D721Med (cell line): ENCODE measurements around the gene GRB7.

Experiments
- DNase-seq: peaks from one replicate; pipeline ENCODE4 v3.0.0; 2011; ENCODE audit warnings: low spot score; ENCODE audit not compliant: insufficient read length
- FAIRE-seq: peaks from 2 replicates; lab custom pipeline; 2011; peaks lifted over from hg19 to GRCh38; lab: Jason Lieb, UNC
- TF ChIP-seq, protein P1 (sequence below): IDR thresholded peaks from 2 replicates; pipeline ENCODE4 v1.5.1; 2012; ENCODE audit warnings: mild to moderate bottlenecking, control low read depth; ENCODE audit not compliant: insufficient read depth; ENCODE audit errors: missing control alignments

The GRB7 gene

DNA sequence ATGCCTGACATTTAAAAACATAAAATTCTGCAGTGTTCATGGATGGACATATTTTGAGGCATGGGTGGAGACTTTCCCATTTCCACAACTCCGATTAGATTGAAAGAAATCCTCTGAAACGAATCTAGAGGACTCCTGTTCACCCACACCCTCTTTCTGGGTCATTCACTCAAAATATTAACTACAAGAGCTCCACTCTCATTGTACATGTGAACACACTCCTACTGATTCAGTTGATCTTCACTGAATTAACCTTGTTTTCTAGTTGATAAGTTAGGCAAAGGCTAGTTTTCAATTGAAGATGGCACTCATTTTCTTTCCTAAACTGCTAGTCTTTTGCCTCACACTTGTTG, 44.1 kb downstream of the GRB7 start:
- TF ChIP-seq, protein P1, sequence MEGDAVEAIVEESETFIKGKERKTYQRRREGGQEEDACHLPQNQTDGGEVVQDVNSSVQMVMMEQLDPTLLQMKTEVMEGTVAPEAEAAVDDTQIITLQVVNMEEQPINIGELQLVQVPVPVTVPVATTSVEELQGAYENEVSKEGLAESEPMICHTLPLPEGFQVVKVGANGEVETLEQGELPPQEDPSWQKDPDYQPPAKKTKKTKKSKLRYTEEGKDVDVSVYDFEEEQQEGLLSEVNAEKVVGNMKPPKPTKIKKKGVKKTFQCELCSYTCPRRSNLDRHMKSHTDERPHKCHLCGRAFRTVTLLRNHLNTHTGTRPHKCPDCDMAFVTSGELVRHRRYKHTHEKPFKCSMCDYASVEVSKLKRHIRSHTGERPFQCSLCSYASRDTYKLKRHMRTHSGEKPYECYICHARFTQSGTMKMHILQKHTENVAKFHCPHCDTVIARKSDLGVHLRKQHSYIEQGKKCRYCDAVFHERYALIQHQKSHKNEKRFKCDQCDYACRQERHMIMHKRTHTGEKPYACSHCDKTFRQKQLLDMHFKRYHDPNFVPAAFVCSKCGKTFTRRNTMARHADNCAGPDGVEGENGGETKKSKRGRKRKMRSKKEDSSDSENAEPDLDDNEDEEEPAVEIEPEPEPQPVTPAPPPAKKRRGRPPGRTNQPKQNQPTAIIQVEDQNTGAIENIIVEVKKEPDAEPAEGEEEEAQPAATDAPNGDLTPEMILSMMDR, result no peak
- no peak for DNase-seq
- FAIRE-seq, result no peak

DNA sequence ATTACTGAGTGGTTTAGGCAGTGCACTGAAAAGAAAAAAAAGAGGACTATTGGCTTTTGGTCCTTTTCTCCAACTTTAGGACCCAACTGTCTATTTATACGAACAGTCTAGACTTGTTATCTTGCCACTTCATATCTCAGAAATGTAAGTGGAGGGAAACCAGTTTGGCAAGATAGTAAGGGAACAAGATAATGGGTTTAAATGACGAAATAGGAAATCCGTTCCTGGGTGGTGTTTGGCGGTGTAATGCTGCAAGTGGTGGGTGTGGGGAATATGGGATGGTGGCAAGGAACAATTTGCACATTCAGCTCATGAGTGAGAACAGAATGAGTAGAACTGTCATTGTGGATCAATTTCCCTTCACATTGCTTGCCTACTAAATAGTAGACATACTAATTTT, 44.7 kb downstream of the GRB7 start:
- DNase-seq, result no peak
- TF ChIP-seq, protein P1, result no peak
- FAIRE-seq, result no peak

DNA sequence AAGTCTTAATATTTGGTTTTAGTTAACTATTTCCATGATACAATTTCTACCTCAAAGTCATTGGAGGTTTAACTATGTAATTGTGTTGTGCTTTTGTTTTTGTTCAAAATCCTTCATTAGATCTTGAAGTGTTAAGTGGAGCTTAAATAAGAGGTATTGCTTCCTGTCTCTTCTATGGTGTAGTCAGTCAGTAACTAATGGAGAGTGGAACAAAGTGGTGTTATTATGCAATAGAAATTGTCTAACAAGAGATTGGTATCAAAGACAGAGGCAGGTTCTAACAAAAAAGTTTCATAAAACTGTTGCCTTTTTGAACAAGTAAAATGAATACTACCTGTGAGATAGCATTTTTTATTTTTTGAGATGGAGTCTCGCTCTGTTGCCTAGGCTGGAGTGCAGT, 45.2 kb downstream of the GRB7 start:
- TF ChIP-seq, protein P1, result no peak
- DNase-seq (no peak), FAIRE-seq (no peak)

DNA sequence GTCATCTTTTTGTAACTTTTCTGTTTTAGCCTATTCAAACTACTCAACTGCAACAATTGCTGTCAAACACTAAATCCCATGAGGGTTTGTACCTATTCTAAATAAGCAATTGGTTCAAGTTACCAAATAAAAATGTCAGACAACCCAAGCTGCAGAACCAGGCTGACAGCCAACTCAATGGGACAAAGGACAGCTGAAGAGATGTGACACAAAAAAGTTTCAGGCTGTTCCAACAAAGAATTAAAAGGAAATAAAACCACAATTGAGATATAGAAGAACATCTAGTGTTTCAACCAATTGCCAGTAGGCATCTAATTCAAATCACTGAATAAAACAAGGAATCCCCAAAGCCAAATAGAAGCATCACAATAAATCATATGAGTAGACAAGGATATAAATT, 49.3 kb downstream of the GRB7 start:
- FAIRE-seq (no peak), DNase-seq (no peak)
- TF ChIP-seq, protein P1, result no peak

DNA sequence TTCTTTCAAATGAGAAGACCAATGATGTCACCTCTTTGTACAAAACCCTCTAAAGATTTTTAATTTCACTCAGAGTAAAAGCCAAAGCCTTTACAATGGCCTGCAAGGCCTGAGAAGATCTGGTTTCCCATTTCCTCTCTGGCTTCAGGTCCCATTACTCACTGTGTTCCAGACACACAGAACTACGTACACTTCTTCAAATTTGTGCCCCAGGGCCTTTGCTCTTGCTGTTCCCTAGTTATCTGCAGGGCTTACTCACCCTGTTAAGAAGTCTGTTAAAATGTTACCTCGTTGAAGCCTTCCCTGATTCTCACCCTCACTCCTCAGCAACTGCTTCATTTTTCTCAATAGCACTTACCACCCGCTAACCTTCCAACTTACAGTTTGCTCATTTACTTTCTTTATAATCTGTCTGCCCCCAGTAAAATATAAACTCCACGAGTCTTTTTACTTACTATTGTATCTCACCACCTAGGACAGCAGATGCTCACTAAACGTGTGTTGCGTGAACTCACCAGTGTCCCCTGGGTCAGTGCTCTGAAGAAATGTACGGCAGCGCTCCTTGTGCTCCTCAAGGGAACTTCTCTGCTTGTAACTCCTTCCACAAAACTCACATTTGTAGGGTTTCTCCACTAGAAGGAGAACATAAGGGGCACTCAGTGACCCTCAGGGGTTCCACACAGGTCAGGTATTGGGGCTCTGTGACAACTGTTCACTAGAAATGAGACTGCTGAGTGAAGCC, 50.2 kb downstream of the GRB7 start:
- no peak for FAIRE-seq
- DNase-seq, result no peak
- TF ChIP-seq, protein P1, result no peak

DNA sequence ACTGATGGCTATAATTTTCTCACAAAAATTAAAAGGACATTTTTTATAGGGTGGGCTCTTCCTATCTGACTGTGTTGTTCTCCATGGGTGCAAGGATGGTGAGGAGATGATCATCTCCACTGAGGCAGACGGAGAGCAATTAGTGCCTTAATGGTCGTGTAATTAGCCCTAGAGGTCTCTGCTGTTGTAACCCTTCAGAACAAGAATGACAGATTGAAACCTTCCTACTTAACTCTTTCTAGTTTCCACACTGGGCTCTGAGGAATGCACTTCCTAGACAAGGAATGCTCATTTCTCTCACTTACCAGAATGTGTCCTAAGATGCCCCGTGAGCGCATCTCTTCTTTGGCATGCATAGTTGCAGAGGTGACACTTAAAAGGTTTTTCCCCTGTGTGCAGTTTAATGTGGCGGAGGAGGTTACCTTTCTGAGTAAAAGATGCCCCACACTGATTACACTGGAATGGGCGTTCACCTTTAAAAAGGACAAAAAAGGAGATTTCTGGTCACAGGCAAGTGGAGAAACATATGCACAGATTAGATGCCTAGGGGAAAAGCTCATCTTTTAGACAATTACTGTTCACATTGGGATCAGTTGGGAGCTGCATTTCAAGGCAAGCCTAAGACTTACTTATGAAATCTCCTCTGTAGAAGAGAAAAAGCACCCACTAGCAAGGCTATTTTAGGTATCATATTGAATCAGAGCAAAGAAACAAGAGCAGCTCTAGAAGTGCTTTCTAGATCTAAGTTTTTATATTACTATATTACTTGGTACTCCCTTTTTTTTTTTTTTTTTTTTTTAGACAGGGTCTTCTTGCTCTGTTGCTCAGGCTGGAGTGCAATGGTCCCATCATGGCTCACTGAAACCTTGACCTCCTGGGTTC, 53.6 kb downstream of the GRB7 start:
- FAIRE-seq (no peak), DNase-seq (no peak)
- TF ChIP-seq, protein P1, result no peak
